K562 (cell line): ENCODE results near the gene ARID4B. TPM values are rescaled to one million over a fixed set of nuclear protein-coding genes. Genes with fewer than 3 reads are reported as not detected.

Experiments used
- ATF4 ChIP-seq: fragments of 450-650 bp; formaldehyde crosslinking; IDR thresholded peaks from 2 replicates; pipeline ENCODE4 v1.4.0; 2022; ENCODE audit warnings: mild to moderate bottlenecking, moderate library complexity
- BHLHE40 ChIP-seq: IDR thresholded peaks from 2 replicates; pipeline ENCODE4 v1.6.1; 2011; ENCODE audit warnings: low read length, improper control_type of control experiment
- CBFB ChIP-seq: sonication (generic); formaldehyde crosslinking; IDR thresholded peaks from 2 replicates; pipeline ENCODE4 v1.4.0; 2020; ENCODE audit warnings: mild to moderate bottlenecking, missing genetic modification reagents
- CBX8 ChIP-seq: fragments of 200-600 bp; sonication (generic); IDR thresholded peaks from 2 replicates; pipeline ENCODE4 v1.6.1; 2012; ENCODE audit warnings: borderline replicate concordance, mixed run types, low read depth, mild to moderate bottlenecking, moderate library complexity, mixed read lengths, low read length, control low read depth, inconsistent platforms; ENCODE audit not compliant: poor library complexity, severe bottlenecking; ENCODE audit errors: extremely low read depth
- DIDO1 ChIP-seq: fragments of 450-650 bp; IDR thresholded peaks from 2 replicates; pipeline ENCODE4 v1.6.1; 2016; ENCODE audit warnings: low read depth, missing biosample characterization, missing genetic modification characterization
- ETS2 ChIP-seq: IDR thresholded peaks from 2 replicates; pipeline ENCODE4 v1.6.1; 2016; ENCODE audit warnings: borderline replicate concordance, missing genetic modification characterization, mild to moderate bottlenecking, moderate library complexity, missing compliant biosample characterization; ENCODE audit not compliant: poor library complexity, severe bottlenecking
- HNRNPK ChIP-seq: fragments of 200-400 bp; formaldehyde crosslinking; IDR thresholded peaks from one replicate; pipeline ENCODE4 v1.6.1; 2018; ENCODE audit warnings: mild to moderate bottlenecking, low read depth, low read length; ENCODE audit not compliant: poor library complexity, severe bottlenecking
- MLX ChIP-seq, 2 experiments: fragments of 450-650 bp in 1 of 2; sonication (generic) in 1 of 2; formaldehyde crosslinking; conservative IDR thresholded peaks; 2 replicates each; pipeline versions ENCODE4 v1.4.0 to v1.8.1; 2020 to 2022; ENCODE audit warnings: mild to moderate bottlenecking in 1 of 2, missing genetic modification reagents in 1 of 2
- NCOA6 ChIP-seq: fragments of 450-650 bp; IDR thresholded peaks from 2 replicates; pipeline ENCODE4 v1.6.1; 2017; ENCODE audit warnings: mild to moderate bottlenecking
- PHF20 ChIP-seq: fragments of 450-650 bp; IDR thresholded peaks from 2 replicates; pipeline ENCODE4 v1.6.1; 2018; ENCODE audit not compliant: partially characterized antibody
- POLR2AphosphoS5 ChIP-seq: IDR thresholded peaks from 2 replicates; pipeline ENCODE4 v1.6.1; 2011; ENCODE audit warnings: mild to moderate bottlenecking, low read depth, low read length, moderate library complexity; ENCODE audit not compliant: control insufficient read depth, insufficient read depth
- RFX7 ChIP-seq: fragments of 250-450 bp; sonication (Bioruptor Pico); IDR thresholded peaks from 2 replicates; pipeline ENCODE4 v1.5.1; 2021; ENCODE audit warnings: mild to moderate bottlenecking
- SMC3 ChIP-seq: conservative IDR thresholded peaks from 2 replicates; pipeline ENCODE4 v1.6.1; 2011; ENCODE audit warnings: low read depth, low read length, improper control_type of control experiment; ENCODE audit not compliant: insufficient read depth
- TEAD1 ChIP-seq, 2 experiments: fragments of 450-650 bp in 1 of 2; sonication (generic) in 1 of 2; formaldehyde crosslinking; IDR thresholded peaks; 2 replicates each; pipeline versions ENCODE4 v1.4.0 to v1.8.0; 2020 to 2022; ENCODE audit warnings: mild to moderate bottlenecking in 2 of 2, missing genetic modification reagents in 1 of 2
- ZBTB12 ChIP-seq: fragments of 250-450 bp; sonication (Bioruptor Pico); IDR thresholded peaks from 2 replicates; pipeline ENCODE4 v1.4.0; 2020
- ZC3H8 ChIP-seq: fragments of 450-650 bp; IDR thresholded peaks from 2 replicates; pipeline ENCODE4 v1.6.1; 2017
- ZNF316 ChIP-seq: fragments of 450-650 bp; IDR thresholded peaks from 2 replicates; pipeline ENCODE4 v1.6.1; 2016
- ZNF592 ChIP-seq: fragments of 450-650 bp; IDR thresholded peaks from 2 replicates; pipeline ENCODE4 v1.6.1; 2017; ENCODE audit warnings: antibody characterized with exemption, mild to moderate bottlenecking
- ZNF695 ChIP-seq: fragments of 450-650 bp; formaldehyde crosslinking; IDR thresholded peaks from 2 replicates; pipeline ENCODE4 v1.4.0; 2020; ENCODE audit warnings: mild to moderate bottlenecking, moderate library complexity
- ZNF76 ChIP-seq: fragments of 250-450 bp; sonication (Bioruptor Pico); IDR thresholded peaks from 2 replicates; pipeline ENCODE4 v1.4.0; 2020; ENCODE audit warnings: mild to moderate bottlenecking, moderate library complexity, borderline replicate concordance
- ZNF77 ChIP-seq: fragments of 250-450 bp; sonication (Bioruptor Pico); IDR thresholded peaks from 2 replicates; pipeline ENCODE4 v1.5.0; 2020
- polyA plus RNA-seq, 8 experiments: library from polyadenylated mRNA; depleted of rRNA in 4 of 8; stranded (reverse) in 5 of 8; unstranded in 3 of 8; fragments of >200 nt; fragmentation: Nextera tagmentation in 2 of 8; fragmentation: Illumina TruSeq in 1 of 8; extraction: Ambion mirVana in 2 of 8; extraction: Trizol in 1 of 8; gene quantifications; 2 replicates each; pipeline versions ENCODE4 v1.2.1 to v1.2.3, GENCODE V29; 2011 to 2014; ENCODE audit warnings: inconsistent platforms in 1 of 8, missing spikeins in 1 of 8
- total RNA-seq, 7 experiments: library from RNA; depleted of rRNA in 6 of 7; stranded (reverse); fragments of >200 nt in 6 of 7; fragmentation: Illumina TruSeq in 2 of 7; extraction: Trizol in 2 of 7; gene quantifications; 2 replicates each; pipeline versions ENCODE4 v1.2.1 to v1.2.3, GENCODE V29; 2011 to 2021; ENCODE audit warnings: low replicate concordance in 1 of 7

Gene ARID4B
- total and polyA plus RNA-seq, 9 of the 15 experiments (the other 6 are each of a cell fraction or from before 2014, with no cell fraction given): 8.4 to 38.9 (median 18.5) TPM

GRCh38 chr1:235160957-235161684 is 166.9 kb downstream of the ARID4B start, which contains the start of gene RBM34 (continued):
- no peak for TF ChIP-seq SMC3
- peak; percentile 33; the same call in 1 of the 2 replicates for TF ChIP-seq ZC3H8
- TF ChIP-seq DIDO1 (tag): 0 out of 2 replicates have a peak, but pooled peaks have one; percentile 42
- no peak for TF ChIP-seq RFX7 (CRISPR knock-in tag)
- no peak for TF ChIP-seq ZNF316
- TF ChIP-seq CBX8: no peak
- 0 out of 2 replicates have a peak, but pooled peaks have one; percentile 74 for TF ChIP-seq ZNF695 (CRISPR knock-in tag)
- TF ChIP-seq HNRNPK: no peak
- 0 out of 2 replicates have a peak, but pooled peaks have one; percentile 55 for TF ChIP-seq CBFB
- no peak for TF ChIP-seq ZBTB12
- TF ChIP-seq ZNF76 (CRISPR knock-in tag): no peak
- peak; percentile 65 for TF ChIP-seq BHLHE40
- no peak; the same call in 1 of the 2 replicates for TF ChIP-seq ZNF77 (CRISPR knock-in tag)
- TF ChIP-seq ZNF592: 0 out of 2 replicates have a peak, but pooled peaks have one; percentile 31
- peak; percentile 97 for TF ChIP-seq PHF20
- no peak for TF ChIP-seq ETS2 (tag)
- peak; percentile 65; the same call in 1 of the 2 replicates for TF ChIP-seq NCOA6
- TF ChIP-seq TEAD1 (CRISPR knock-in tag; IDR thresholded peaks at IDR 0.05): peak; percentile 63 to 74; a peak in 3 of 4 replicates
- peak; percentile 99 for TF ChIP-seq POLR2AphosphoS5
- 0 out of 2 replicates have a peak, but pooled peaks have one; percentile 40 for TF ChIP-seq ATF4 (CRISPR knock-in tag)
- peak in 1 of 2 experiments; percentile 86; a peak in 2 of 4 replicates for TF ChIP-seq MLX (CRISPR knock-in tag; conservative IDR thresholded peaks at IDR 0.05)
